Measurements from ENCODE around the gene CNTNAP5. TPM values are rescaled to one million over a fixed set of nuclear protein-coding genes. Genes with fewer than 3 reads are reported as not detected.

Gene CNTNAP5
- total and polyA plus RNA-seq, 2 of the 4 experiments (the other 2 are of a cell fraction) = not detected

DNA sequence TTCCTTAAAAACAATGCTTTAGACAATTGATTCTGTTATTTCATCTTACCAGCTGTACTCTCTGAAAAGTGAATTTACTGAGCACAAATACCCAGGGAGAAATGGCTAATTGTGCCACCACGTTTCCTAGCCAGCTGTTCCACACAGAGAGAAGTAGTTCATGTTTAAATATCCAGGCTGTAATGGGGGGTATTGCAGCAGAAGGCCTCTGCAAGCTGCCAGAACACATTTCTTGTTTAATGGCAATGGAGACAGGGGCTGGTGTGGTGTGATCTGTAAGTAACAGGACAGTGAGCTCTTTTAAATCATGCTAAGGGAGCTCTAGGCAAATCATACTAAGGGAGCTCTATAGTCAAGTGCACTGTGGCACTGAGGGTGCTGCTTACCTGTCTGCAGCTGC, 809.2 kb downstream of the CNTNAP5 start:
- H2AFZ ChIP-seq (replicated peaks; ENCODE audit: low read length, poor library complexity) = no peak overlapping the region
- no peak overlapping the region for H2BK120ac ChIP-seq (ENCODE audit: low read depth, low read length)
- no peak overlapping the region for H3K56ac ChIP-seq (ENCODE audit: extremely low read depth, insufficient read depth, low read length)
- no peak for ATAC-seq (ENCODE audit: low read depth)
- WGBS, 2 experiments (ENCODE audit: extremely low coverage in 2 of 2, insufficient read length in 1 of 2) = 20% methylated on average over 1 of the region's 1 CpG; no CpG with 5 or more reads in 1 of the 2 experiments
- no peak overlapping the region for H4K91ac ChIP-seq (ENCODE audit: insufficient read depth, low read depth, low read length)
- no peak overlapping the region for H3K4me2 ChIP-seq (ENCODE audit: low read depth, low read length)
- no peak overlapping the region for H2BK15ac ChIP-seq (ENCODE audit: low read depth, low read length)
- no peak overlapping the region for H4K5ac ChIP-seq (ENCODE audit: low read depth, low read length)
- 0 out of 2 replicates have a peak, but pooled peaks cover 1% of the 10 kb centered on the region for H3K27me3 ChIP-seq (ENCODE audit: control insufficient read depth, insufficient read depth, low read length)
- H3K9me1 ChIP-seq (ENCODE audit: insufficient read depth, low read length) = no peaks in the 10 kb centered on the region
- H4K20me1 ChIP-seq (ENCODE audit: insufficient read depth, low read length) = no peaks in the 10 kb centered on the region
- H3K23ac ChIP-seq (ENCODE audit: low read depth, low read length) = no peak overlapping the region
- H3K4ac ChIP-seq (ENCODE audit: low read depth, low read length) = no peak overlapping the region
- no peaks in the 10 kb centered on the region for H3K79me1 ChIP-seq (ENCODE audit: low read depth in 1 of 2, low read length in 2 of 2)
- no peak overlapping the region for H3K27ac ChIP-seq (ENCODE audit: insufficient read depth, low read length)
- no peak overlapping the region for H2BK20ac ChIP-seq (ENCODE audit: low read depth, low read length)
- H3K9ac ChIP-seq (ENCODE audit: low read depth, low read length) = no peak overlapping the region
- BruUV-seq (replicated peaks) = no TSS peak
- no peak overlapping the region for H2AK5ac ChIP-seq (ENCODE audit: low read depth, low read length)
- H3K14ac ChIP-seq (replicated peaks; ENCODE audit: low read depth, low read length) = no peak overlapping the region
- H3K4me1 ChIP-seq (ENCODE audit: control insufficient read depth, insufficient read depth, low read length) = peaks cover 2% of the 10 kb centered on the region; the same call in 1 of the 2 replicates
- H2AK9ac ChIP-seq (replicated peaks; ENCODE audit: low read depth, low read length, poor library complexity) = no peak overlapping the region
- POLR2A ChIA-PET (ENCODE audit: unreplicated experiment) = no interaction called here
- no peak overlapping the region for H4K8ac ChIP-seq (ENCODE audit: low read depth in 2 of 2, low read length in 2 of 2)
- intact Hi-C loops (cut with micrococcal nuclease) (no loop called here), in situ Hi-C loops (cut with MboI; ENCODE audit: low sequenced_read_pairs) (no loop called here), dilution Hi-C loops (cut with HindIII; ENCODE audit: low sequenced_read_pairs, unreplicated experiment) (no loop called here)
- no peak overlapping the region for H3K4me3 ChIP-seq (ENCODE audit: insufficient read depth, low read depth, low read length)
- TF ChIP-seq MXI1 (IDR thresholded peaks at IDR 0.05; ENCODE audit: borderline replicate concordance, low read depth, low read length) (no peak), POLR2A (IDR thresholded peaks at IDR 0.05; ENCODE audit: low read depth, low read length) (no peak), BHLHE40 (IDR thresholded peaks at IDR 0.05; ENCODE audit: low read depth, low read length) (no peak), RAD21 (IDR thresholded peaks at IDR 0.05; ENCODE audit: low read length) (no peak), NFE2L2 (IDR thresholded peaks at IDR 0.05; ENCODE audit: low read depth, low read length) (no peak)
- TF ChIP-seq, protein P1, sequence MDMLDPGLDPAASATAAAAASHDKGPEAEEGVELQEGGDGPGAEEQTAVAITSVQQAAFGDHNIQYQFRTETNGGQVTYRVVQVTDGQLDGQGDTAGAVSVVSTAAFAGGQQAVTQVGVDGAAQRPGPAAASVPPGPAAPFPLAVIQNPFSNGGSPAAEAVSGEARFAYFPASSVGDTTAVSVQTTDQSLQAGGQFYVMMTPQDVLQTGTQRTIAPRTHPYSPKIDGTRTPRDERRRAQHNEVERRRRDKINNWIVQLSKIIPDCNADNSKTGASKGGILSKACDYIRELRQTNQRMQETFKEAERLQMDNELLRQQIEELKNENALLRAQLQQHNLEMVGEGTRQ (IDR thresholded peaks at IDR 0.05; ENCODE audit: low read depth, low read length) = no peak
- H3K18ac ChIP-seq (ENCODE audit: low read depth, low read length) = no peak overlapping the region
- H3K36me3 ChIP-seq (ENCODE audit: control insufficient read depth, insufficient read depth, low read length) = no peaks in the 10 kb centered on the region
- no peaks in the 10 kb centered on the region for H3K9me3 ChIP-seq (ENCODE audit: control insufficient read depth, insufficient read depth, low read length)
- no peak for DNase-seq
- no peak overlapping the region for H2BK5ac ChIP-seq (ENCODE audit: low read depth, low read length, poor library complexity, severe bottlenecking)
- CTCF ChIA-PET = no interaction called here

Data from IMR-90 (cell line).